ENCODE results near the gene RGS9. TPM values are rescaled to one million over a fixed set of nuclear protein-coding genes. Genes with fewer than 3 reads are reported as not detected.

RGS9 gene
- total RNA-seq, result 0.97 and 1.9 TPM in 2 replicates

GRCh38 chr17:65137021-65137939, at the start of gene RGS9:
RGS9 (plus strand) TSS chr17:65137370; CDS start chr17:65137541, 171 bp downstream.

Other genes starting within 250 kb of the RGS9 start
- 4.7 and 5.0 TPM in 2 replicates for gene LRRC37A3, start 217.9 kb upstream of the RGS9 start, total RNA-seq
- 43.1 and 80.8 TPM in 2 replicates for gene GNA13, start 80.6 kb upstream of the RGS9 start, total RNA-seq

Measured in bladder microvascular endothelial cell (primary cell).